Suprapubic skin (tissue), 4 donors: ENCODE results near the gene GNGT2. TPM values are rescaled to one million over a fixed set of nuclear protein-coding genes. Genes with fewer than 3 reads are reported as not detected.

Experiments used
- DNase-seq, 2 donors: peaks; one replicate each; pipeline ENCODE4 v3.0.0-alpha.2; 2019; ENCODE audit warnings: low spot score in 2 of 2
- H3K27ac ChIP-seq: fragments of 200-600 bp; sonication (generic); one replicate; pipeline ENCODE4 v1.5.1; 2019
- H3K27me3 ChIP-seq: fragments of 200-600 bp; sonication (generic); one replicate; pipeline ENCODE4 v1.5.1; 2019
- H3K36me3 ChIP-seq: fragments of 200-600 bp; sonication (generic); one replicate; pipeline ENCODE4 v1.5.1; 2019
- H3K4me1 ChIP-seq: fragments of 200-600 bp; sonication (generic); one replicate; pipeline ENCODE4 v1.5.1; 2019
- H3K4me3 ChIP-seq: fragments of 200-600 bp; sonication (generic); one replicate; pipeline ENCODE4 v1.5.1; 2019; ENCODE audit warnings: mild to moderate bottlenecking
- H3K9me3 ChIP-seq: fragments of 200-600 bp; sonication (generic); one replicate; pipeline ENCODE4 v1.5.1; 2019
- EP300 ChIP-seq: sonication (generic); formaldehyde crosslinking; IDR thresholded peaks from one replicate; pipeline ENCODE4 v1.6.1; 2017; ENCODE audit warnings: antibody characterized with exemption
- POLR2A ChIP-seq, 2 donors: fragments of 450-650 bp; IDR thresholded peaks; one replicate each; pipeline ENCODE4 v1.6.1; 2017; ENCODE audit warnings: antibody characterized with exemption in 2 of 2, mild to moderate bottlenecking in 2 of 2, moderate library complexity in 2 of 2
- POLR2AphosphoS5 ChIP-seq, 3 donors: sonication (generic); formaldehyde crosslinking; IDR thresholded peaks; one replicate each; pipeline ENCODE4 v1.6.1; 2017; ENCODE audit warnings: antibody characterized with exemption in 3 of 3
- WGBS: methylation state at CpG from one replicate; pipeline ENCODE4 v1.1.5; 2018; 5-methylcytosine and 5-hydroxymethylcytosine counted together
- total RNA-seq, 4 donors: library from RNA; depleted of rRNA; stranded (reverse); fragments of >200 nt; gene quantifications; one replicate each; pipeline ENCODE4 v1.1.0, GENCODE V29; 2016
- TF ChIP-seq, protein P1 (sequence below), 2 donors: fragments of 200-600 bp in 1 of 2; fragments of 450-650 bp in 1 of 2; sonication (generic) in 1 of 2; IDR thresholded peaks; one replicate each; pipeline ENCODE4 v1.5.1; 2016 to 2019; ENCODE audit warnings: antibody characterized with exemption in 2 of 2, mild to moderate bottlenecking in 1 of 2, moderate library complexity in 1 of 2

Gene GNGT2
- total RNA-seq, 4 donors from 2014 or later = 1.7 TPM; not detected in 3

DNA sequence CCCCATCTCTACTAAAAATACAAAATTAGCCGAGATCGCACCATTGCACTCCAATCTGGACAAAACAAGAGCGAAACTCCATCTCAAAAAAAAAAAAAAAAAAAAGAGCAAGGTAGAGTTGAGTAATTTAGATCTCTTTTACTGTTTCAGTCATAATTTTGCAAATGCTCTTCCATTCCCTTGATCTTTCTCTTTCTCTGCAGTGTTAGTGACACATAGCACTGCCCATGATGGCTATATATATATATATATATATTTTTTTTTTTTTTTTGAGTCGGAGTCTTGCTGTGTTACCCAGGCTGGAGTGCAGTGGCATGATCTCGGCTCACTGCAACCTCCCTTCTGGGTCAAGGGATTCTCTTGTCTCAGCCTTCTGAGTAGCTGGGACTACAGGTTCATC lies 32.4 kb upstream of the GNGT2 start:
- Histone ChIP-seq H3K9me3 (no peaks in the 10 kb centered on the region), H3K4me3 (no peak overlapping the region), H3K4me1 (no peaks in the 10 kb centered on the region), H3K27ac (no peak overlapping the region), H3K36me3 (no peaks in the 10 kb centered on the region), H3K27me3 (peaks cover 12% of the 10 kb centered on the region)
- WGBS = 89% methylated on average over 5 of the region's 5 CpGs
- TF ChIP-seq, protein P1, sequence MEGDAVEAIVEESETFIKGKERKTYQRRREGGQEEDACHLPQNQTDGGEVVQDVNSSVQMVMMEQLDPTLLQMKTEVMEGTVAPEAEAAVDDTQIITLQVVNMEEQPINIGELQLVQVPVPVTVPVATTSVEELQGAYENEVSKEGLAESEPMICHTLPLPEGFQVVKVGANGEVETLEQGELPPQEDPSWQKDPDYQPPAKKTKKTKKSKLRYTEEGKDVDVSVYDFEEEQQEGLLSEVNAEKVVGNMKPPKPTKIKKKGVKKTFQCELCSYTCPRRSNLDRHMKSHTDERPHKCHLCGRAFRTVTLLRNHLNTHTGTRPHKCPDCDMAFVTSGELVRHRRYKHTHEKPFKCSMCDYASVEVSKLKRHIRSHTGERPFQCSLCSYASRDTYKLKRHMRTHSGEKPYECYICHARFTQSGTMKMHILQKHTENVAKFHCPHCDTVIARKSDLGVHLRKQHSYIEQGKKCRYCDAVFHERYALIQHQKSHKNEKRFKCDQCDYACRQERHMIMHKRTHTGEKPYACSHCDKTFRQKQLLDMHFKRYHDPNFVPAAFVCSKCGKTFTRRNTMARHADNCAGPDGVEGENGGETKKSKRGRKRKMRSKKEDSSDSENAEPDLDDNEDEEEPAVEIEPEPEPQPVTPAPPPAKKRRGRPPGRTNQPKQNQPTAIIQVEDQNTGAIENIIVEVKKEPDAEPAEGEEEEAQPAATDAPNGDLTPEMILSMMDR (IDR thresholded peaks at IDR 0.05) = no peak
- no peak for TF ChIP-seq POLR2AphosphoS5 (IDR thresholded peaks at IDR 0.05)
- no peak for TF ChIP-seq POLR2A (IDR thresholded peaks at IDR 0.05)
- no peak for TF ChIP-seq EP300
- no peak for DNase-seq

DNA sequence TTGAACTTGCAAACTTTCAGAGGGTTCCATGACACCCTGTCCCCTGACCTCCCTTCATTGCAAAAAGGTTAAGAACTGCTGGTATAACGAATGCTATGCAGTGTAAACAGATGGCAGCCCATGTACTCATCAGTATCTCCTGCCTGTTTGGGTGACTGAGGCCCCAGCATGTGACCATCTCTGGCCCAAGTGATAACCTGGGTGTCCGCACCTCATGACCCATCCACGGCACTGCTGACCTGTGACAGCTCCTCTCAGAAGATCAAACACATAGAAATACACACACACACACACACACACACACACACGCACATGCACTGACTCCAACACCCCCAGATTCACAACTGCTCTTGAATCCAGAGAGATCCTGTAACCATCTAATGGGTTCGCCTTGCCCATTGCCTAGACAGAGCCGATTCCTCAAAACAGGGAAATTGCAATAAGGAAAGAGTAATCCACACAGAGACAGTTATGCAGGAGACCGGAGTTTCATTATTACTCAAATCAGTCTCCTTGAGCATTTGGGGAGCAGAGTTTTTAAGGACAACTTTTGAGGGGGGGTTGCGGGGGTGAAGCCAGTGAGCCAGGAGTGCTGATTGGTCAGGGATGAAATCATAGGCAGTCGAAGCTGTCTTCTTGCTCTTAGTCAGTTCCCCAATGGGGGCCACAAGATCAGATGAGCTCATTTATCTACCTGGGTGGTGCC lies 31.5 kb upstream of the GNGT2 start:
- TF ChIP-seq, protein P1 (IDR thresholded peaks at IDR 0.05) = no peak
- TF ChIP-seq POLR2A (IDR thresholded peaks at IDR 0.05) (no peak), POLR2AphosphoS5 (IDR thresholded peaks at IDR 0.05) (no peak), EP300 (no peak)
- Histone ChIP-seq H3K27ac (no peak overlapping the region), H3K4me1 (peaks cover 4% of the 10 kb centered on the region), H3K27me3 (peaks cover 11% of the 10 kb centered on the region), H3K4me3 (no peak overlapping the region), H3K9me3 (no peaks in the 10 kb centered on the region), H3K36me3 (no peaks in the 10 kb centered on the region)
- WGBS = 81% methylated on average over 9 of the region's 9 CpGs
- no peak for DNase-seq

DNA sequence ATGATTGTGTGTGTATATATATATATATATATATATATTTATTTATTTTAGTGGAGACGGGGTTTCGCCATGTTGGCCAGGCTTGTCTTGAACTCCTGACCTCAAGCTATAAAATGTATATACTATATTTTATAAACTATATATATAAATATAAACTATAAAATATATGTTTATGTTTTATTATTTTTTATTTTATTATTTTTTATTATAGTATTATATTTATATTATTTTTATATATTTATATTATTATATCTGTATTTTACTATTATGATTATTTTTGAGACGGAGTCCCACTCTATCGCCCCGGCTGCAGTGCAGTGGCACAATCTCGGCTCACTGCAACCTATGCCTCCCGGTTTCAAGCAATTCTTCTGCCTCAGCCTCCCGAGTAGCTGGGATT lies 30.7 kb upstream of the GNGT2 start:
- Histone ChIP-seq H3K4me1 (peaks cover 4% of the 10 kb centered on the region), H3K27me3 (peaks cover 3% of the 10 kb centered on the region), H3K36me3 (no peaks in the 10 kb centered on the region), H3K4me3 (no peak overlapping the region), H3K9me3 (no peaks in the 10 kb centered on the region), H3K27ac (no peak overlapping the region)
- TF ChIP-seq POLR2AphosphoS5 (IDR thresholded peaks at IDR 0.05) = no peak
- TF ChIP-seq EP300 = no peak
- TF ChIP-seq POLR2A (IDR thresholded peaks at IDR 0.05) = no peak
- TF ChIP-seq, protein P1 (IDR thresholded peaks at IDR 0.05) = no peak
- 85% methylated on average over 8 of the region's 8 CpGs for WGBS
- no peak for DNase-seq

DNA sequence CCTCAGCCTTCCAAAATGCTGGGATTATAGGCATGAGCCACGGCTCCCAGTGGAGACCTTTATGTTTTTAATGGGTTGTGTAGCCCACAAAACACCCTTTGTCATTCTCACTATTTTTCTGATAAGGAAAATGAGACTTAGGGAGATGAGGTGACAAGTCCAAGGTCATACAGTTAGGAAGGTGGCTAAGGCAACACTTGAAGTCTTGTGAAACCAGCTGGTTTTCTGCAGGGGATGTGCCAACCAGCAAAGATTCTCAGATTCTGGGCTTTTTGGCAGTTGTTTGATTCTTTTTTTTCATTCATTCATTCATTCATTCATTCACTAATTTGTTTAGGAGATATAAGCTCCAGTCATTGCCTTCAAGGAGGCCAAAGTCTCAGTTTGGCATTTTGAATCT lies 30.2 kb upstream of the GNGT2 start:
- TF ChIP-seq POLR2A (IDR thresholded peaks at IDR 0.05) = no peak
- TF ChIP-seq, protein P1 (IDR thresholded peaks at IDR 0.05) = no peak
- no peak for TF ChIP-seq EP300
- TF ChIP-seq POLR2AphosphoS5 (IDR thresholded peaks at IDR 0.05) = no peak
- no peak for DNase-seq
- no peak overlapping the region for H3K4me3 ChIP-seq
- no peaks in the 10 kb centered on the region for H3K36me3 ChIP-seq
- 88% methylated on average over 1 of the region's 1 CpG for WGBS
- H3K27me3 ChIP-seq = no peaks in the 10 kb centered on the region
- H3K4me1 ChIP-seq = peaks cover 4% of the 10 kb centered on the region
- no peaks in the 10 kb centered on the region for H3K9me3 ChIP-seq
- H3K27ac ChIP-seq = no peak overlapping the region

DNA sequence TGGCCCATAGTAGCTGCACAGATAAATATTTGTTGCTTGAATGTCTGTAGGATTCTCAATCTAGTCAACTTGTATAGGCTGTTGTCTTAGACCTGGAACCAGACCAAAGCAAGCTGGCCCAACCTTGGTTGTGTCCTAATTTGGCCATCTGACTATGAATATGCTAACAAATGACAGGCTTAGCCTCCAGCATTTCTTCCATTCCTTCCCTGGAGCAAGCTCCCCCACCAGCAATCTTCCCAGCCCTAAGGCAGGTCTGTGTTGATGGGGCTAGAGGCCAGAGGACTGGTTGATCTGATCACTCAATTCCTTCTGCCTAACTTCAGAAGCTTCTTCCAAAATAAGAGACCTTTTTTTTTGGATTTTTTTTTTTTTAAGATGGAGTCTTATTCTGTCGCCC lies 29.6 kb upstream of the GNGT2 start:
- H3K36me3 ChIP-seq = no peaks in the 10 kb centered on the region
- TF ChIP-seq POLR2A (IDR thresholded peaks at IDR 0.05) = no peak
- TF ChIP-seq, protein P1 (IDR thresholded peaks at IDR 0.05) = no peak
- TF ChIP-seq POLR2AphosphoS5 (IDR thresholded peaks at IDR 0.05) = no peak
- no peak for TF ChIP-seq EP300
- H3K27ac ChIP-seq = no peak overlapping the region
- no peak for DNase-seq
- no peaks in the 10 kb centered on the region for H3K27me3 ChIP-seq
- H3K4me3 ChIP-seq = no peak overlapping the region
- no peaks in the 10 kb centered on the region for H3K9me3 ChIP-seq
- WGBS = 93% methylated on average over 1 of the region's 1 CpG
- peaks cover 4% of the 10 kb centered on the region for H3K4me1 ChIP-seq
